Mesothelial cell of epicardium (in vitro differentiated cells): ENCODE results near the gene IGF1R. TPM values are rescaled to one million over a fixed set of nuclear protein-coding genes. Genes with fewer than 3 reads are reported as not detected.

Source experiments
- DNase-seq, 2 experiments: peaks; one replicate each; pipeline ENCODE4 v3.0.0; 2021; ENCODE audit warnings: low spot score in 2 of 2; ENCODE audit not compliant: unreplicated experiment in 2 of 2
- H3K27ac Mint-ChIP-seq: 2 replicates; pipeline ENCODE4 v1.8.0; 2021; ENCODE audit warnings: mixed read lengths
- H3K27me3 Mint-ChIP-seq: 2 replicates; pipeline ENCODE4 v1.8.0; 2021; ENCODE audit warnings: low read depth, mixed read lengths
- H3K36me3 Mint-ChIP-seq: 2 replicates; pipeline ENCODE4 v1.8.0; 2021; ENCODE audit warnings: mixed read lengths
- H3K4me1 Mint-ChIP-seq: 2 replicates; pipeline ENCODE4 v1.8.0; 2021; ENCODE audit warnings: mixed read lengths
- H3K4me3 Mint-ChIP-seq: 2 replicates; pipeline ENCODE4 v1.8.0; 2021; ENCODE audit warnings: mild to moderate bottlenecking, moderate library complexity, mixed read lengths
- H3K9me3 Mint-ChIP-seq: 2 replicates; pipeline ENCODE4 v1.8.0; 2021; ENCODE audit warnings: mixed read lengths
- total RNA-seq: library from RNA; stranded (reverse); gene quantifications from 3 replicates; pipeline ENCODE4 v1.2.1, GENCODE V29; 2021
- TF ChIP-seq, protein P1 (sequence below): fragments of 200-600 bp; sonication (generic); IDR thresholded peaks from one replicate; pipeline ENCODE4 v1.5.0; 2021; ENCODE audit warnings: antibody characterized with exemption; ENCODE audit not compliant: unreplicated experiment

The IGF1R gene
- total RNA-seq, 1 donor from 2014 or later, result 113 TPM

- no peaks in the 10 kb centered on the region for H3K9me3 Mint-ChIP-seq
- H3K27ac Mint-ChIP-seq, result peak overlapping the region; percentile 54
- TF ChIP-seq, protein P1, sequence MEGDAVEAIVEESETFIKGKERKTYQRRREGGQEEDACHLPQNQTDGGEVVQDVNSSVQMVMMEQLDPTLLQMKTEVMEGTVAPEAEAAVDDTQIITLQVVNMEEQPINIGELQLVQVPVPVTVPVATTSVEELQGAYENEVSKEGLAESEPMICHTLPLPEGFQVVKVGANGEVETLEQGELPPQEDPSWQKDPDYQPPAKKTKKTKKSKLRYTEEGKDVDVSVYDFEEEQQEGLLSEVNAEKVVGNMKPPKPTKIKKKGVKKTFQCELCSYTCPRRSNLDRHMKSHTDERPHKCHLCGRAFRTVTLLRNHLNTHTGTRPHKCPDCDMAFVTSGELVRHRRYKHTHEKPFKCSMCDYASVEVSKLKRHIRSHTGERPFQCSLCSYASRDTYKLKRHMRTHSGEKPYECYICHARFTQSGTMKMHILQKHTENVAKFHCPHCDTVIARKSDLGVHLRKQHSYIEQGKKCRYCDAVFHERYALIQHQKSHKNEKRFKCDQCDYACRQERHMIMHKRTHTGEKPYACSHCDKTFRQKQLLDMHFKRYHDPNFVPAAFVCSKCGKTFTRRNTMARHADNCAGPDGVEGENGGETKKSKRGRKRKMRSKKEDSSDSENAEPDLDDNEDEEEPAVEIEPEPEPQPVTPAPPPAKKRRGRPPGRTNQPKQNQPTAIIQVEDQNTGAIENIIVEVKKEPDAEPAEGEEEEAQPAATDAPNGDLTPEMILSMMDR, result no peak
- H3K4me1 Mint-ChIP-seq, result peaks cover 28% of the 10 kb centered on the region
- no peak overlapping the region for H3K4me3 Mint-ChIP-seq
- H3K27me3 Mint-ChIP-seq, result no peaks in the 10 kb centered on the region
- no peak for DNase-seq
- peaks cover 51% of the 10 kb centered on the region for H3K36me3 Mint-ChIP-seq
Observed at GRCh38 chr15:98943051-98943508, 294.7 kb downstream of the IGF1R start.

GRCh38 chr15:98943601-98944151 lies 295.3 kb downstream of the IGF1R start:
- H3K27ac Mint-ChIP-seq, result peak overlapping the region; percentile 54
- TF ChIP-seq, protein P1, result no peak
- H3K36me3 Mint-ChIP-seq, result peaks cover 49% of the 10 kb centered on the region
- no peak for DNase-seq
- H3K27me3 Mint-ChIP-seq, result no peaks in the 10 kb centered on the region
- no peak overlapping the region for H3K4me3 Mint-ChIP-seq
- no peaks in the 10 kb centered on the region for H3K9me3 Mint-ChIP-seq
- peaks cover 28% of the 10 kb centered on the region for H3K4me1 Mint-ChIP-seq

DNA sequence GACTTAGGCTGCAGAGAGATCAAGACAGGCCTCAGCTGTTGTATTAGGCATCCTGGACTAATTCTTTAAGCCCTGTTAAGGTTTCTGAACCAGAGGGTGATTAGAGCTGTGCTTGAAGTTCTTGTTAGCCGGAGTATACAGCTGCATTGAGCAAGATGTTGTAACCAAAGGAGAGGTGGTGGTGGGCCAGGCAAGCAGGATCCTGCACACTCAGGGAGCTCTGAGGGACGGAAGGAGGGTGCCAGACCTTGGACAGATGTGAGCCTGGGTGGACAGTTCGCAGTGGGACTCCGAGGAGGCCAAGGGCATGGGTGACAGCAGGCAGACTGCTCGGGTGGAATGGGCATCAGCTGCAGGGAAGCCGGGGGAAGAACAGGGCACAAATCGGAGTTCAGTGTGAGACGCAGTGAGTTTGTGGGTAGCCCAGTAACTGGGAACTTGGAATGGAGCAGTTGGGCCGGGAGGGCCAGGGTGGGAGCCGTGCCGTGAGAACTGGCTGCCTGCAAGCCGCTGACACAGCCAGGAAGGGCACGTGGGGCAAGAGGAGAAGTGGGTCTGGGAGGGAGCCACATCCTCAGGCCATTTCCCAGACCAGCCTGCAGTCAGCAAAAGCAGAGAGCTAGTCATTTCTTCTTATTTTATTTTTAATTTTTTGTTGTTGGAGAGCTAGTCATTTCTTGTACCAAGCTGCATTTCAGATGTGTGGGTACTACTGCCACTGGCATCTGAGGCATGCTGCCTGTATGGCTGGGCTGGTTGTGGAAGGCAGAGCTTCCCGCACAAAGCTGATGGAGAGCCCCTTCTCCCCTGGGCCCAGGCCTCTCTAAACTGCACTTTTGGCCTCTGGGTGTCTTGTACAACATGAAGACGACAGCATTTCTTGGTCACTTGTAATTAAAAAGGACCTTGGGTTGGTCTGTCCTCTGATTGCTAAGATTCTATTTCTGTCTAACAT lies 298.2 kb downstream of the IGF1R start:
- DNase-seq, result no peak
- Mint-ChIP-seq H3K27ac (no peak overlapping the region), H3K4me1 (peaks cover 22% of the 10 kb centered on the region), H3K4me3 (no peak overlapping the region), H3K27me3 (no peaks in the 10 kb centered on the region), H3K36me3 (peaks cover 40% of the 10 kb centered on the region), H3K9me3 (no peaks in the 10 kb centered on the region)
- TF ChIP-seq, protein P1, result no peak

GRCh38 chr15:98948456-98948855 lies 300.1 kb downstream of the IGF1R start:
- Mint-ChIP-seq H3K27me3 (no peaks in the 10 kb centered on the region), H3K9me3 (no peaks in the 10 kb centered on the region), H3K4me1 (peaks cover 7% of the 10 kb centered on the region), H3K36me3 (peaks cover 41% of the 10 kb centered on the region), H3K27ac (no peak overlapping the region), H3K4me3 (no peak overlapping the region)
- DNase-seq, result no peak
- TF ChIP-seq, protein P1, result no peak

- Mint-ChIP-seq H3K9me3 (no peaks in the 10 kb centered on the region), H3K27ac (no peak overlapping the region), H3K36me3 (peaks cover 37% of the 10 kb centered on the region), H3K4me1 (peaks cover 2% of the 10 kb centered on the region), H3K4me3 (no peak overlapping the region), H3K27me3 (no peaks in the 10 kb centered on the region)
- TF ChIP-seq, protein P1, result no peak
- no peak for DNase-seq
Observed at GRCh38 chr15:98948941-98949340, 300.6 kb downstream of the IGF1R start.
